IMR-90 (cell line): ENCODE measurements around the gene THADA.

Experiments
- BHLHE40 ChIP-seq: fragments of 150-350 bp; IDR thresholded peaks from 2 replicates; pipeline ENCODE4 v1.6.1; 2016; ENCODE audit warnings: mild to moderate bottlenecking, low read depth, low read length
- CEBPB ChIP-seq: IDR thresholded peaks from 2 replicates; pipeline ENCODE4 v1.6.1; 2012; ENCODE audit warnings: low read depth, low read length, improper control_type of control experiment
- CTCF ChIP-seq: conservative IDR thresholded peaks from 2 replicates; pipeline ENCODE4 v1.5.1; 2012; ENCODE audit warnings: mild to moderate bottlenecking, low read depth, low read length, improper control_type of control experiment
- MAFK ChIP-seq: IDR thresholded peaks from 2 replicates; pipeline ENCODE4 v1.6.1; 2012; ENCODE audit warnings: low read depth, low read length, improper control_type of control experiment
- MAZ ChIP-seq: IDR thresholded peaks from 2 replicates; pipeline ENCODE4 v1.6.1; 2012; ENCODE audit warnings: low read depth, mild to moderate bottlenecking, low read length, improper control_type of control experiment, moderate library complexity, borderline replicate concordance
- MXI1 ChIP-seq: IDR thresholded peaks from 2 replicates; pipeline ENCODE4 v1.6.1; 2012; ENCODE audit warnings: low read depth, mild to moderate bottlenecking, low read length, moderate library complexity, borderline replicate concordance
- NFE2L2 ChIP-seq: fragments of 150-350 bp; IDR thresholded peaks from 2 replicates; pipeline ENCODE4 v1.6.1; 2016; ENCODE audit warnings: low read depth, mild to moderate bottlenecking, low read length
- POLR2A ChIP-seq: IDR thresholded peaks from 2 replicates; pipeline ENCODE4 v1.6.1; 2012; ENCODE audit warnings: mild to moderate bottlenecking, low read depth, low read length
- RAD21 ChIP-seq: IDR thresholded peaks from 2 replicates; pipeline ENCODE4 v1.6.1; 2012; ENCODE audit warnings: low read length, improper control_type of control experiment
- RCOR1 ChIP-seq: IDR thresholded peaks from 2 replicates; pipeline ENCODE4 v1.6.1; 2012; ENCODE audit warnings: mild to moderate bottlenecking, low read length, improper control_type of control experiment; ENCODE audit not compliant: insufficient replicate concordance
- RFX5 ChIP-seq: IDR thresholded peaks from 2 replicates; pipeline ENCODE4 v1.8.0; 2012; ENCODE audit warnings: low read depth, mild to moderate bottlenecking, low read length, moderate library complexity
- SMC3 ChIP-seq: fragments of 150-350 bp; IDR thresholded peaks from 2 replicates; pipeline ENCODE4 v1.6.1; 2016; ENCODE audit warnings: low read depth, mild to moderate bottlenecking, antibody characterized with exemption, low read length, moderate library complexity
- USF2 ChIP-seq: fragments of 150-350 bp; IDR thresholded peaks from 2 replicates; pipeline ENCODE4 v1.6.1; 2017; ENCODE audit warnings: mild to moderate bottlenecking, antibody characterized with exemption, low read length, low read depth

- TF ChIP-seq BHLHE40 (no peak), MAFK (no peak), CTCF (no peak), RFX5 (no peak), NFE2L2 (no peak), SMC3 (no peak), POLR2A (no peak), RCOR1 (no peak), CEBPB (no peak), MAZ (no peak), MXI1 (no peak), RAD21 (no peak), USF2 (no peak)
These were observed 232.7 kb downstream of the THADA start for GRCh38 chr2:43363120-43363519.
